K562 (cell line): ENCODE measurements around the gene ESRRG. TPM values are rescaled to one million over a fixed set of nuclear protein-coding genes. Genes with fewer than 3 reads are reported as not detected.

Experiments
- ATAC-seq: fragments of 200-7000 bp; cut with Tn5 transposase; 3 replicates; pipeline ENCODE4 v1.9.1; 2020; ENCODE audit warnings: moderate library complexity
- BruUV-seq: library from RNA; stranded (reverse); fragments of 400-500 nt; replicated peaks from 2 replicates; lab custom pipeline; 2021; lab: Mats Ljungman, UMichigan
- CTCF ChIA-PET: fragments of 300-600 bp; formaldehyde crosslinking; extraction: SDS; loops from one replicate; lab custom pipeline; 2021; ENCODE audit warnings: low intra/inter-chr PET ratio; lab: Yijun Ruan, JAX
- POLR2A ChIA-PET: fragments of 300-600, 350-650 bp; sonication (Branson Sonifier 250); formaldehyde crosslinking; extraction: SDS; loops from one replicate; lab custom pipeline; 2021; ENCODE audit warnings: antibody characterized with exemption, inconsistent platforms; lab: Yijun Ruan, JAX
- DNase-seq, 4 experiments: peaks; one replicate each; pipeline versions ENCODE4 v3.0.0 to v3.0.0-alpha.2; 2011 to 2018; ENCODE audit warnings: low spot score in 3 of 4, mixed read lengths in 3 of 4; ENCODE audit errors: extremely low read depth in 1 of 4
- FAIRE-seq: peaks from 2 replicates; lab custom pipeline; 2011; peaks lifted over from hg19 to GRCh38; lab: Jason Lieb, UNC
- H2AFZ ChIP-seq: 2 replicates; pipeline ENCODE4 v1.6.0; 2011; ENCODE audit warnings: low read depth, low read length, control low read depth, inconsistent platforms
- H3K27ac ChIP-seq: fragments of 200-600 bp; 3 replicates; pipeline ENCODE4 v1.8.0; 2011; ENCODE audit warnings: low read depth, mild to moderate bottlenecking, control low read depth, inconsistent platforms, low read length, moderate library complexity, mixed read lengths; ENCODE audit errors: extremely low read depth
- H3K27me3 ChIP-seq, 2 experiments: fragments of 300-600 bp in 1 of 2; 2 replicates in 1 of 2; 3 replicates in 1 of 2; pipeline versions ENCODE4 v1.6.0 to v1.8.0; 2011; ENCODE audit warnings: inconsistent platforms in 2 of 2, low read length in 2 of 2, mild to moderate bottlenecking in 1 of 2, mixed read lengths in 1 of 2, moderate library complexity in 1 of 2; ENCODE audit not compliant: control insufficient read depth in 2 of 2, insufficient read depth in 2 of 2
- H3K36me3 ChIP-seq: fragments of 300-600 bp; 3 replicates; pipeline ENCODE4 v1.8.0; 2011; ENCODE audit warnings: mild to moderate bottlenecking, low read length, inconsistent platforms; ENCODE audit not compliant: control insufficient read depth, insufficient read depth
- H3K4me1 ChIP-seq, 2 experiments: fragments of 200-600 bp in 1 of 2; replicated peaks in 1 of 2; 2 replicates in 1 of 2; 3 replicates in 1 of 2; pipeline versions ENCODE4 v1.5.1 to v1.8.0; 2011; ENCODE audit warnings: inconsistent platforms in 2 of 2, low read length in 2 of 2, mild to moderate bottlenecking in 1 of 2, mixed read lengths in 1 of 2, moderate library complexity in 1 of 2; ENCODE audit not compliant: control insufficient read depth in 2 of 2, insufficient read depth in 2 of 2
- H3K4me2 ChIP-seq: 2 replicates; pipeline ENCODE4 v1.6.1; 2011; ENCODE audit warnings: low read length, control low read depth, inconsistent platforms, mixed read lengths; ENCODE audit not compliant: insufficient read depth
- H3K4me3 ChIP-seq: fragments of 200-600 bp; sonication (generic), shearing (Covaris generic); 2 replicates; pipeline ENCODE4 v1.5.1; 2016; ENCODE audit warnings: control low read depth, inconsistent platforms
- H3K79me2 ChIP-seq: fragments of 200-600 bp; 3 replicates; pipeline ENCODE4 v1.8.0; 2011; ENCODE audit warnings: low read length, inconsistent platforms; ENCODE audit not compliant: control insufficient read depth, insufficient read depth
- H3K9ac ChIP-seq, 2 experiments: 2 replicates each; pipeline versions ENCODE4 v1.6.0 to v1.6.1; 2011; ENCODE audit warnings: low read depth in 2 of 2, low read length in 2 of 2, control low read depth in 1 of 2, inconsistent platforms in 1 of 2, mild to moderate bottlenecking in 1 of 2, mixed read lengths in 1 of 2; ENCODE audit not compliant: insufficient read depth in 1 of 2
- H3K9me1 ChIP-seq: one replicate; pipeline ENCODE4 v1.6.0; 2011; ENCODE audit warnings: inconsistent platforms, mild to moderate bottlenecking, low read length, moderate library complexity; ENCODE audit not compliant: control insufficient read depth, insufficient read depth
- H3K9me3 ChIP-seq: replicated peaks from 2 replicates; pipeline ENCODE4 v1.5.1; 2011; ENCODE audit warnings: low read depth, low read length, inconsistent platforms; ENCODE audit not compliant: control insufficient read depth, insufficient read depth
- H4K20me1 ChIP-seq: replicated peaks from 2 replicates; pipeline ENCODE4 v1.6.1; 2011; ENCODE audit warnings: low read length, inconsistent platforms, mixed read lengths; ENCODE audit not compliant: control insufficient read depth, insufficient read depth
- ATF7 ChIP-seq: fragments of 450-650 bp; IDR thresholded peaks from 2 replicates; pipeline ENCODE4 v1.7.1; 2014; ENCODE audit warnings: mild to moderate bottlenecking, moderate library complexity
- CHD7 ChIP-seq: fragments of 200-600 bp; sonication (generic); IDR thresholded peaks from one replicate; pipeline ENCODE4 v1.6.1; 2012; ENCODE audit warnings: mild to moderate bottlenecking, low read depth, low read length, inconsistent platforms
- ELF4 ChIP-seq: fragments of 450-650 bp; formaldehyde crosslinking; IDR thresholded peaks from 2 replicates; pipeline ENCODE4 v1.4.0; 2022; ENCODE audit warnings: missing genetic modification characterization
- GATA2 ChIP-seq: sonication (generic); formaldehyde crosslinking; IDR thresholded peaks from 2 replicates; pipeline ENCODE4 v1.4.0; 2020; ENCODE audit warnings: mild to moderate bottlenecking, missing genetic modification reagents
- HDGF ChIP-seq: fragments of 450-650 bp; IDR thresholded peaks from 2 replicates; pipeline ENCODE4 v1.6.1; 2016
- HMGN3 ChIP-seq: IDR thresholded peaks from 2 replicates; pipeline ENCODE4 v1.6.1; 2011; ENCODE audit warnings: borderline replicate concordance, low read depth, mild to moderate bottlenecking, mixed read lengths, low read length; ENCODE audit not compliant: insufficient read length; ENCODE audit errors: extremely low read depth
- LCOR ChIP-seq: sonication (generic); formaldehyde crosslinking; IDR thresholded peaks from 2 replicates; pipeline ENCODE4 v1.8.0; 2022; ENCODE audit warnings: mild to moderate bottlenecking, missing genetic modification reagents
- NBN ChIP-seq: fragments of 450-650 bp; IDR thresholded peaks from 2 replicates; pipeline ENCODE4 v1.6.1; 2016; ENCODE audit warnings: low read depth, mild to moderate bottlenecking
- SOX6 ChIP-seq: fragments of 450-650 bp; IDR thresholded peaks from 2 replicates; pipeline ENCODE4 v1.6.1; 2014; ENCODE audit warnings: mild to moderate bottlenecking
- XRCC5 ChIP-seq: fragments of 200-400 bp; formaldehyde crosslinking; IDR thresholded peaks from 2 replicates; pipeline ENCODE4 v1.6.1; 2017; ENCODE audit warnings: low read depth, mild to moderate bottlenecking, low read length
- ZNF217 ChIP-seq: sonication (generic); formaldehyde crosslinking; IDR thresholded peaks from 2 replicates; pipeline ENCODE4 v1.8.0; 2022; ENCODE audit warnings: mild to moderate bottlenecking, missing genetic modification reagents
- ZNF253 ChIP-seq: fragments of 250-450 bp; sonication (Bioruptor Pico); conservative IDR thresholded peaks from 2 replicates; pipeline ENCODE4 v1.6.1; 2021; ENCODE audit warnings: mild to moderate bottlenecking
- in situ Hi-C: fragments of 300-500 bp; cut with MboI; formaldehyde crosslinking; loops from 4 replicates; pipeline ENCODE4 v1.15.0; 2018; ENCODE audit warnings: inconsistent platforms, mixed read lengths
- intact Hi-C: fragments of 100-400 bp; cut with micrococcal nuclease; formaldehyde crosslinking; loops from 2 replicates; pipeline ENCODE4 v1.14.2; 2022
- polyA plus RNA-seq, 8 experiments: library from polyadenylated mRNA; depleted of rRNA in 4 of 8; stranded (reverse) in 5 of 8; unstranded in 3 of 8; fragments of >200 nt; fragmentation: Nextera tagmentation in 2 of 8; fragmentation: Illumina TruSeq in 1 of 8; extraction: Ambion mirVana in 2 of 8; extraction: Trizol in 1 of 8; gene quantifications; 2 replicates each; pipeline versions ENCODE4 v1.2.1 to v1.2.3, GENCODE V29; 2011 to 2014; ENCODE audit warnings: inconsistent platforms in 1 of 8, missing spikeins in 1 of 8
- total RNA-seq, 7 experiments: library from RNA; depleted of rRNA in 6 of 7; stranded (reverse); fragments of >200 nt in 6 of 7; fragmentation: Illumina TruSeq in 2 of 7; extraction: Trizol in 2 of 7; gene quantifications; 2 replicates each; pipeline versions ENCODE4 v1.2.1 to v1.2.3, GENCODE V29; 2011 to 2021; ENCODE audit warnings: low replicate concordance in 1 of 7
- TF ChIP-seq, protein P1 (sequence below), 2 experiments: fragments of 450-650 bp in 1 of 2; sonication (generic) in 1 of 2; formaldehyde crosslinking in 1 of 2; IDR thresholded peaks in 1 of 2; conservative IDR thresholded peaks in 1 of 2; 2 replicates each; pipeline versions ENCODE4 v1.6.1 to v1.8.1; 2016 to 2023; ENCODE audit warnings: mild to moderate bottlenecking in 2 of 2, moderate library complexity in 2 of 2, inconsistent platforms in 1 of 2, missing genetic modification reagents in 1 of 2

Gene ESRRG
- total and polyA plus RNA-seq, 9 of the 15 experiments (the other 6 are each of a cell fraction or from before 2014, with no cell fraction given), result not detected

DNA sequence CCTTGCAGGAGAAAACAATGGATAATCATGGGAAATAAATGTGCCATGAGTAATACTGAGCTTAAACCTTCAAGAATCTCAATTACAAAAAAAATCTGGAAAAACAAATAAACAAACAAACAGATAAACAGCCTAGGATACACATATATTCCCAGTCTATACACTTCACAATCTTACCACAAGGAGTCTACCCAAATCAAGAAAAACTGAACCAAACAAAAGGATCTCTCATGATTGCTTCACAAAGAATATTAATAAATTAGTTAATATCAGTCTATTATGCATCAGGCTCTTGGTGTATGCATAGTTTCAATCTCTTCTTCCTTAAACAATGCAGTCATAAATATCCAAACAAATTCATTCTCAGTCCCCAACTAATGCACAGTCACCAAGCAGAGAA is 3.2 kb upstream of the ESRRG start:
- Histone ChIP-seq H3K9me3 (no peaks in the 10 kb centered on the region), H3K4me2 (no peak overlapping the region), H3K9me1 (no peaks in the 10 kb centered on the region), H3K36me3 (no peaks in the 10 kb centered on the region), H3K9ac (no peak overlapping the region), H4K20me1 (no peaks in the 10 kb centered on the region), H3K27ac (no peak overlapping the region), H3K79me2 (no peaks in the 10 kb centered on the region), H3K27me3 (no peaks in the 10 kb centered on the region), H3K4me3 (no peak overlapping the region), H3K4me1 (no peaks in the 10 kb centered on the region), H2AFZ (no peak overlapping the region)
- ATAC-seq, result no peak
- BruUV-seq, result no TSS peak
- CTCF ChIA-PET, result no interaction called here
- POLR2A ChIA-PET, result no interaction called here
- DNase-seq, result no peak
- in situ Hi-C loops, result no loop called here
- intact Hi-C loops, result no loop called here
- FAIRE-seq, result no peak
- no peak for TF ChIP-seq SOX6
- TF ChIP-seq, protein P1, sequence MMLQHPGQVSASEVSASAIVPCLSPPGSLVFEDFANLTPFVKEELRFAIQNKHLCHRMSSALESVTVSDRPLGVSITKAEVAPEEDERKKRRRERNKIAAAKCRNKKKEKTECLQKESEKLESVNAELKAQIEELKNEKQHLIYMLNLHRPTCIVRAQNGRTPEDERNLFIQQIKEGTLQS (IDR thresholded peaks at IDR 0.05), result no peak
- TF ChIP-seq, protein P1 (CRISPR knock-in tag; conservative IDR thresholded peaks at IDR 0.05), result no peak
- TF ChIP-seq LCOR (CRISPR knock-in tag), result no peak
- TF ChIP-seq GATA2 (CRISPR knock-in tag), result no peak
- no peak for TF ChIP-seq HDGF
- TF ChIP-seq CHD7, result no peak
- no peak for TF ChIP-seq ZNF253 (CRISPR knock-in tag)
- no peak for TF ChIP-seq ZNF217 (CRISPR knock-in tag)
- TF ChIP-seq NBN, result no peak
- no peak for TF ChIP-seq HMGN3
- TF ChIP-seq ATF7, result no peak
- TF ChIP-seq XRCC5, result no peak
- TF ChIP-seq ELF4 (CRISPR knock-in tag), result no peak
